SK-N-SH (cell line): Measurements from ENCODE around the gene PTPRG. TPM values are rescaled to one million over a fixed set of nuclear protein-coding genes. Genes with fewer than 3 reads are reported as not detected.

Experiments
- CTCF ChIA-PET: fragments of 300-600, 350-600 bp; formaldehyde crosslinking; extraction: SDS; loops from one replicate; lab custom pipeline; 2021; lab: Yijun Ruan, JAX
- POLR2A ChIA-PET: fragments of 350-600 bp; sonication (Branson Sonifier 250); formaldehyde crosslinking; extraction: SDS; loops from one replicate; lab custom pipeline; 2020; ENCODE audit warnings: antibody characterized with exemption, inconsistent platforms; lab: Yijun Ruan, JAX
- DNase-seq: peaks from one replicate; pipeline ENCODE4 v3.0.0; 2012
- H2AFZ ChIP-seq: fragments of 200-600 bp; sonication (generic); 2 replicates; pipeline ENCODE4 v1.8.1; 2016; ENCODE audit warnings: antibody characterized with exemption, mild to moderate bottlenecking, low read depth
- H3F3A ChIP-seq: fragments of 200-600 bp; sonication (generic); replicated peaks from 2 replicates; pipeline ENCODE3; 2016; ENCODE audit warnings: antibody characterized with exemption, mild to moderate bottlenecking; ENCODE audit not compliant: insufficient read depth
- H3K27ac ChIP-seq, 2 experiments: fragments of 200-500 bp in 1 of 2; fragments of 200-600 bp in 1 of 2; sonication (Bioruptor generic) in 1 of 2; sonication (generic), shearing (Covaris generic) in 1 of 2; 2 replicates each; pipeline versions ENCODE4 v1.5.1 to v1.6.1; 2014 to 2016; ENCODE audit warnings: low read depth in 2 of 2, inconsistent platforms in 1 of 2, low read length in 1 of 2, mild to moderate bottlenecking in 1 of 2, mixed read lengths in 1 of 2
- H3K27me3 ChIP-seq: fragments of 200-600 bp; sonication (generic), shearing (Covaris generic); 2 replicates; pipeline ENCODE4 v1.6.1; 2016; ENCODE audit warnings: mixed run types; ENCODE audit not compliant: insufficient read depth
- H3K36me3 ChIP-seq, 2 experiments: fragments of 200-500 bp in 1 of 2; fragments of 200-600 bp in 1 of 2; sonication (Bioruptor generic) in 1 of 2; sonication (generic) in 1 of 2; replicated peaks in 1 of 2; 2 replicates each; pipeline versions ENCODE3 to v1.5.1; 2014 to 2016; ENCODE audit warnings: low read length in 1 of 2, mild to moderate bottlenecking in 1 of 2; ENCODE audit not compliant: insufficient read depth in 2 of 2, control insufficient read depth in 1 of 2
- H3K4me1 ChIP-seq, 2 experiments: fragments of 200-500 bp in 1 of 2; fragments of 200-600 bp in 1 of 2; sonication (Bioruptor generic) in 1 of 2; sonication (generic), shearing (Covaris generic) in 1 of 2; 2 replicates each; pipeline versions ENCODE4 v1.5.1 to v1.6.1; 2014 to 2016; ENCODE audit warnings: low read depth in 1 of 2, low read length in 1 of 2, mixed run types in 1 of 2; ENCODE audit not compliant: insufficient read depth in 2 of 2, control insufficient read depth in 1 of 2
- H3K4me2 ChIP-seq: fragments of 200-600 bp; sonication (generic), shearing (Covaris generic); 2 replicates; pipeline ENCODE4 v1.6.1; 2017; ENCODE audit warnings: mixed run types
- H3K4me3 ChIP-seq, 2 experiments: fragments of 200-500 bp in 1 of 2; fragments of 200-600 bp in 1 of 2; sonication (Bioruptor generic) in 1 of 2; sonication (generic), shearing (Covaris generic) in 1 of 2; 2 replicates each; pipeline versions ENCODE4 v1.5.1 to v1.8.1; 2014 to 2016; ENCODE audit warnings: low read depth in 2 of 2, inconsistent platforms in 1 of 2, low read length in 1 of 2, mild to moderate bottlenecking in 1 of 2, mixed read lengths in 1 of 2, moderate library complexity in 1 of 2
- H3K79me2 ChIP-seq: fragments of 200-600 bp; sonication (generic); 2 replicates; pipeline ENCODE4 v1.8.1; 2017; ENCODE audit warnings: mild to moderate bottlenecking; ENCODE audit not compliant: insufficient read depth
- H3K9ac ChIP-seq: fragments of 200-600 bp; sonication (generic); 2 replicates; pipeline ENCODE4 v1.6.1; 2017; ENCODE audit warnings: mixed run types
- H3K9me2 ChIP-seq: fragments of 200-600 bp; sonication (generic); 2 replicates; pipeline ENCODE4 v1.6.1; 2017; ENCODE audit warnings: mixed run types
- H3K9me3 ChIP-seq: fragments of 200-600 bp; sonication (generic); 2 replicates; pipeline ENCODE4 v1.6.1; 2017; ENCODE audit warnings: mixed run types, mild to moderate bottlenecking, moderate library complexity
- H4K20me1 ChIP-seq: fragments of 200-600 bp; sonication (generic); 2 replicates; pipeline ENCODE4 v1.6.1; 2017; ENCODE audit warnings: mild to moderate bottlenecking, mixed run types; ENCODE audit not compliant: insufficient read depth
- CHD2 ChIP-seq: fragments of 150-350 bp; IDR thresholded peaks from 2 replicates; pipeline ENCODE4 v1.6.1; 2018; ENCODE audit warnings: low read length; ENCODE audit not compliant: partially characterized antibody
- ELF1 ChIP-seq: IDR thresholded peaks from 2 replicates; pipeline ENCODE4 v1.4.0; 2012
- EZH2phosphoT487 ChIP-seq: fragments of 200-600 bp; sonication (generic); IDR thresholded peaks from 2 replicates; pipeline ENCODE4 v1.6.1; 2017; ENCODE audit warnings: low read depth, mixed run types, mild to moderate bottlenecking, antibody characterized with exemption, moderate library complexity, borderline replicate concordance
- FOSL2 ChIP-seq: IDR thresholded peaks from 2 replicates; pipeline ENCODE4 v1.4.0; 2012; ENCODE audit warnings: low read depth, mild to moderate bottlenecking, moderate library complexity, borderline replicate concordance
- IRF3 ChIP-seq: fragments of 150-350 bp; IDR thresholded peaks from 2 replicates; pipeline ENCODE4 v1.6.1; 2016; ENCODE audit warnings: mild to moderate bottlenecking, low read depth, low read length
- JUND ChIP-seq: IDR thresholded peaks from 2 replicates; pipeline ENCODE4 v1.4.0; 2012
- MAX ChIP-seq: IDR thresholded peaks from 2 replicates; pipeline ENCODE4 v1.4.0; 2012; ENCODE audit warnings: low read depth
- MEF2A ChIP-seq: IDR thresholded peaks from 2 replicates; pipeline ENCODE4 v1.4.0; 2012; ENCODE audit warnings: low read depth, borderline replicate concordance
- MXI1 ChIP-seq: IDR thresholded peaks from 2 replicates; pipeline ENCODE4 v1.6.1; 2012; ENCODE audit warnings: mild to moderate bottlenecking, low read depth, low read length, improper control_type of control experiment
- NFIC ChIP-seq: IDR thresholded peaks from 2 replicates; pipeline ENCODE4 v1.4.0; 2012; ENCODE audit warnings: borderline replicate concordance
- NRF1 ChIP-seq: IDR thresholded peaks from 2 replicates; pipeline ENCODE4 v1.6.1; 2012; ENCODE audit warnings: low read depth, mild to moderate bottlenecking, low read length
- RXRA ChIP-seq: IDR thresholded peaks from 2 replicates; pipeline ENCODE4 v1.4.0; 2012; ENCODE audit warnings: low read depth, mild to moderate bottlenecking, borderline replicate concordance
- SIN3A ChIP-seq: IDR thresholded peaks from 2 replicates; pipeline ENCODE4 v1.6.1; 2012; ENCODE audit warnings: low read depth, mild to moderate bottlenecking, low read length, moderate library complexity, borderline replicate concordance
- SMC3 ChIP-seq: IDR thresholded peaks from 2 replicates; pipeline ENCODE4 v1.6.1; 2012; ENCODE audit warnings: low read depth, low read length, improper control_type of control experiment
- TAF1 ChIP-seq: IDR thresholded peaks from 2 replicates; pipeline ENCODE4 v1.6.1; 2012; ENCODE audit warnings: low read depth, mild to moderate bottlenecking, low read length, moderate library complexity, borderline replicate concordance
- TEAD4 ChIP-seq: IDR thresholded peaks from 2 replicates; pipeline ENCODE4 v1.4.0; 2012; ENCODE audit warnings: mild to moderate bottlenecking, borderline replicate concordance; ENCODE audit not compliant: insufficient read depth
- YY1 ChIP-seq: IDR thresholded peaks from 2 replicates; pipeline ENCODE4 v1.4.0; 2012; ENCODE audit warnings: low read depth, mild to moderate bottlenecking
- ZBTB33 ChIP-seq: IDR thresholded peaks from 2 replicates; pipeline ENCODE4 v1.4.0; 2012; ENCODE audit warnings: low read depth, borderline replicate concordance
- WGBS: methylation state at CpG from one replicate; pipeline ENCODE4 v1.1.6; 2017; ENCODE audit warnings: low lambda C conversion rate; 5-methylcytosine and 5-hydroxymethylcytosine counted together
- polyA plus RNA-seq, 3 experiments: library from polyadenylated mRNA; depleted of rRNA; stranded (reverse); fragments of >200 nt; gene quantifications; 2 replicates each; pipeline ENCODE4 v1.2.3, GENCODE V29; 2012

The PTPRG gene
- polyA plus RNA-seq, 1 of the 3 experiments (the other 2 are of a cell fraction) = 14.1 TPM

GRCh38 chr3:61875046-61875844 lies 313.9 kb downstream of the PTPRG start:
- POLR2A ChIA-PET = no interaction called here

GRCh38 chr3:61875976-61876671 lies 314.8 kb downstream of the PTPRG start:
- POLR2A ChIA-PET = no interaction called here
- Histone ChIP-seq H3K4me3 (no peak overlapping the region), H3K36me3 (no peaks in the 10 kb centered on the region), H3K27ac (no peak overlapping the region), H3K79me2 (peaks cover 17% of the 10 kb centered on the region), H3K9me2 (no peaks in the 10 kb centered on the region), H3K9me3 (no peaks in the 10 kb centered on the region), H3K4me1 (peaks cover 0 to 18% of the 10 kb centered on the region in 2 experiments; a peak in 1 of 4 replicates), H3K27me3 (no peaks in the 10 kb centered on the region), H3F3A (peaks cover 3% of the 10 kb centered on the region), H3K9ac (no peak overlapping the region), H2AFZ (no peak overlapping the region), H3K4me2 (no peak overlapping the region), H4K20me1 (no peaks in the 10 kb centered on the region)
- CTCF ChIA-PET = interaction anchor here (1.3 kb wide), 1 partner anchor 18 kb away, joined by 3 read pairs; no protein-coding TSS in a partner anchor
- 94% methylated on average over 4 of the region's 4 CpGs for WGBS
- TF ChIP-seq TEAD4 (no peak), ELF1 (no peak), MEF2A (no peak), YY1 (no peak), NRF1 (no peak), SMC3 (no peak), JUND (no peak), RXRA (no peak), SIN3A (no peak), TAF1 (no peak), EZH2phosphoT487 (no peak), IRF3 (no peak), CHD2 (no peak), MAX (no peak), NFIC (no peak), MXI1 (no peak), FOSL2 (no peak), ZBTB33 (no peak)
- no peak for DNase-seq

More at GRCh38 chr3:61875046-61875844, 313.9 kb downstream of the PTPRG start:
- 86% methylated on average over 11 of the region's 11 CpGs for WGBS
- DNase-seq = no peak
- peaks cover 17% of the 10 kb centered on the region for H3K79me2 ChIP-seq
- H3K27ac ChIP-seq = peak overlapping the region in 1 of 2 experiments; percentile 30; a peak in 1 of 4 replicates
- H3K27me3 ChIP-seq = no peaks in the 10 kb centered on the region
- H3K4me3 ChIP-seq = no peak overlapping the region
- TF ChIP-seq YY1 (no peak), FOSL2 (no peak), TEAD4 (no peak)
- no peak overlapping the region for H3K9ac ChIP-seq
- H3K4me1 ChIP-seq = peaks cover 0 to 18% of the 10 kb centered on the region in 2 experiments; a peak in 1 of 4 replicates
- no peaks in the 10 kb centered on the region for H3K9me2 ChIP-seq
- H3F3A ChIP-seq = peaks cover 3% of the 10 kb centered on the region
- no peaks in the 10 kb centered on the region for H3K9me3 ChIP-seq
- CTCF ChIA-PET = interaction anchor here (1.0 to 1.3 kb wide), 2 partner anchors 16 to 18 kb away, joined by 3 read pairs; no protein-coding TSS in a partner anchor
- no peak overlapping the region for H2AFZ ChIP-seq
- H3K4me2 ChIP-seq = peak overlapping the region; percentile 46; the same call in 1 of the 2 replicates
- H4K20me1 ChIP-seq = no peaks in the 10 kb centered on the region
- no peaks in the 10 kb centered on the region for H3K36me3 ChIP-seq
